ENCODE measurements around the gene RSPH1.

Gene RSPH1

GRCh38 chr21:42512346-42513034 lies 16.5 kb upstream of the RSPH1 start:
- FAIRE-seq, result no peak

- FAIRE-seq, result no peak
Measured at GRCh38 chr21:42509244-42509643, 13.2 kb upstream of the RSPH1 start.

GRCh38 chr21:42508371-42508770 lies 12.3 kb upstream of the RSPH1 start:
- FAIRE-seq, result no peak

DNA sequence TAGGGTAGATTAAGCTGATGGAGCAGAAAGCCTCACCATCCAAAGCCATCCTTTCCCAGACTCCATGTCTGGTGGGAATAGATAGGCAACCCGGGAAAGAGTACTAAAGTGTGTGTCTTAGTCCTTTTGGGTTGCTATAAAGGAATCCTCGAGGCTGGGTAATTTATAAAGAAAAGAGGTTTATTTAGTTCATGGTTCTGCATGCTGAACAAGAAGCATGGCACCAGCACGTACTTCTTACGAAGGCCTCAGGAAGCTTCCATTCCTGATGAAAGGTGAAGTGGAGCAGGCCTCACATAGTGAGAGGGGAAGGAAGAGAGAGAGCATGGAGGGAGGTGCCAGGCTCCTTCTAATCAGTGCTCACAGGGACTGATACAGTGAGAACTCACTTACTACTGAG lies 11.4 kb upstream of the RSPH1 start:
- FAIRE-seq, result no peak

DNA sequence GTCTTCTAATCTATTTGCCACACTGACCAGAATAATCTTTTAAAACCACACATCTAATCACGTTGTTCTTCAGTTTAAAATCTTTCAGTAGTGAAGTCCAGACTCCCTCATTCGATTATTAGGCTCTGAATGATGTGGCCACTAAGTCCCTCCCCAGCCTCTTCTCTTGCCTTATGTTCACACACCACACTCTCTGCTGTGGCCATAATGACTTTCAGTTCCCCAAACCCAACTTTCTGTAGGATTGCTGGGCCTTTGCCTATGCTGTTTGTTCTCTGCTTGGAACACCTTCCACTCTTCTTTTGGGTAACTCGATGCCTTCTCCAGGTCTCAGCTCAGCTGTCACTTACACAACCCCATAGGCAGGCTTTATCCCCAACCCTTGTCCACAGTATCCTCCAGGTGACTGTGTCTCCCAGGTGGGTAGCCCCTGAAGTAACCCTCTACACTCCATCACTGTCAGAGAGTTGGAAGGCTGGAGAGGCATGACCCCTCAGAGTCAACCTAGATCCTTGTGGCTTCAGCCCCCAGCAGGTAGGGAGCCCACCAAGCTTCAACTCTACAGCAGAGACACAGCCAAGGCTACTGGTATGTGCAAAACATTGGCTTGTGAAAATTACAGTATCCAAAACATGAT lies 9.2 kb upstream of the RSPH1 start:
- FAIRE-seq, result no peak

DNA sequence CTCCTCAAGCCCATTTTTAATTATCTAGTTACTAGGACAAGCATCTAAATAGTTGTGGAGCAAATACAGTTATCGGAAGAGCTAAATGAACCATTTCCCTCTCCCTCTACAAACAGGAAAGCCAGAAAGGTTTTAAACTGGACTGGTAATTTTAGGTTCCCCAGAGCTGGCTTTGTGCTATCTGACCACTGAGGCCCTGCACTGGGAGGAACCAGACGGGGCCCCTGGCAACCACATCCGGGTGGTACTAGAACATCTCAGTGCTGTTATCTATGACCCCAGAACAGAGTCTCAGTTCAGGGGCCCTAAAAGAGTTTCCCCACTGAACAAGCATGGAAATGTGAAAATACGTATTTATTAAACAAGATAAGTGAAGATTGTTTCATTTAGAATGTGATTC lies 7.7 kb upstream of the RSPH1 start:
- no peak for FAIRE-seq

GRCh38 chr21:42500736-42501135 lies 4.7 kb upstream of the RSPH1 start:
- no peak for FAIRE-seq

DNA sequence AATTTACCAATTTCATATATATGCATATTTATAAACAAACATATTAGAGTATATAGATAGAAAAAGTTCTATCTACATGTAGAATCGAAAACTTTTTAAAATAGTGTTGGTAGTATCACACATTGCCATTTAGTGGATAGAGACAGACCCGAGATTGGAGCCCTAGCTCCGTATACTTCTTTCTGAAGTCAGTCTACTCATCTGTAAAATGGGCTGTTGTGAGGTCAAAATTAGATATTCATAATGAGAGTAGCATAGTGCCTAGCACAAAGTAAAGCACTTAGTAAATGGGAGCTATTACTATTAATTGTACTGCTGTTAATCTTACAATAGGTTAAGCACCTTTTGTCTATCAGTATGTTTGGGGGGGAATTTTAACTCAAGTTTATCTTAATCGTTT lies 4.2 kb upstream of the RSPH1 start:
- no peak for FAIRE-seq

DNA sequence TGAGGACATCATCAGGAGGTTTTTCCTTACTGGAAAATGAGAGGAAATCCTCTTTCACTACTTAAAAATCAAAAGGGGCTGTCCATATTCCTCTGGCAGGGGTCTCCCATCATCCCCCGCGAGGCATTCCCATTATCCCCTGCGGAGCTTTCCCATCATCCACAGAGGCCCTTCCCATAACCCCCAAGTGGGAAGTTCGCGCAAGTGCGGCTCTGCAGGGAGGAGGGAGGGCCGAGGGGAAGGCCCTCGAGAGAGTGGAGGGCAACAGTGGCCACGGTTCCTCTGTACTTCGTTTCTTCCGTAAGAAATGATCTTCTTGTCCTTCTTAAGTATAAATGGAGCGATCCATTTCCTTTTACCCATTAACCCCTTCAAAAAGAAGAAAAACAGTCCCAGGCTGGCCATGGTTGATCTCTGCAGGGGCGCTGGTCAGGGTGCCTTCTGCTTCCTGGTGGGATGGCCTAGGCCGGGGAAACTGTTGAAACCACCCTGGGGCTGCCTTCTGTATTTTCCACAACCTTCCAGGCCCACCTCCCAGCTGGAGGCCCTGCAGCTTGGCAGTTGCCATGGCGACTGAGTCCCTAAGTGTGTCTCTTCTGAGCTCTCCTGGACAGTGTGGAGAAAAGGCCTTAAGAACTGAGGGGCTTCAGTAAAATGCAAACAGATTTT lies 3.6 kb upstream of the RSPH1 start:
- FAIRE-seq, result no peak

- no peak for FAIRE-seq
Measured at GRCh38 chr21:42498012-42498411, 2.0 kb upstream of the RSPH1 start.

DNA sequence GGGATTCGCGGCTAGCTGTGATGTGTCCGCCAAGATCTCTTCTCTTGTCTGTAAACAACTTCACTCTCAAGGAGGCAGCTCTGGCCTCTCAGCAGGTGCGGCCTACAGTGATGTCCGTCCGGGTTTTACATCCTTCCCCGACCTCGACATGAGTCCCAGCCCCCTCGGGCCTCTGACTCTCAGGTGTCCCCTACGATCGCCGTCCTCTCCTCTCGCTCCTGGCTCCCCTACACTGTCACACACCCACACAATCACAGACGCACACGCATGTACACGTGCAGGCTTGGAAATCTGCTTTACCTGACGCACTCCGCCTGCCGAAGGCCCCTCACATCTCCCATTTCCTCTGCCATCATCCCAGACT lies 797 bp upstream of the RSPH1 start:
- FAIRE-seq, result no peak

DNA sequence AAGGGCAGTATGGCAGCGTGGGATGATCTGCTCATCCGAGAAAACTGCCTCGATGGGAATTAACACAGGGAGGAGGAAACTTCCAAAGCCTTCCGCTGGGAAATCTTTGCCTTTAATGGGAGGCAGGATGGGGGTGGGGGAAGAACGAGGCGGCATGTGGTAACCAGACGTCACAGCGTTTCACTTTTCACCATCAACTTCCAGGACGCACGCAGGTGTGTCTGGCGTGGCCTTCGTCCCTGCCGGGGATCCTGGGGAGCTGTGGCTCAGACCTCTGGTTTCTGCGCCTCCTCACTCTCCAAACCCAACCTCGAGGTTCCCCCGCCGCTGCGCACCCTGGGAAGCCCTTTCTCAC lies 282 bp downstream of the RSPH1 start:
- no peak for FAIRE-seq

DNA sequence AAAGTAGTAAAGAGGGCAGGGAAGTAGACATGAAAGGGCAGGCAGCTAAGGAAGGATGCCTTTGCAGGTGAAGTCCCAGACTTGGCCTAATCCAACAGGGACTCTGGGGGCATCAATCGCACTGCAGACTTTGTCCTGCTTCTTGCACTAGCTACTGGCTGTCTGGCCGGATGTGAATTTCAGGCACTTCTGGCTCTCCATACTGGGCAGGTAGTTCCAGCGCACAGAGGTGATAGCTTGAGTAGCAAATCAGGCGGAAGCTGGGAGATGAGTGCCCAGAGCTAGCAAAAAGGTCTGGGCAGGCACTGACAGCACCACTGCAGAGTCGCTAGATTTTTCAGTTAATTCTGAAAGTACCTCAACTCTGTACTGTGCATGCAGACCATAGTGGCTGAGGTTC lies 997 bp downstream of the RSPH1 start:
- no peak for FAIRE-seq

DNA sequence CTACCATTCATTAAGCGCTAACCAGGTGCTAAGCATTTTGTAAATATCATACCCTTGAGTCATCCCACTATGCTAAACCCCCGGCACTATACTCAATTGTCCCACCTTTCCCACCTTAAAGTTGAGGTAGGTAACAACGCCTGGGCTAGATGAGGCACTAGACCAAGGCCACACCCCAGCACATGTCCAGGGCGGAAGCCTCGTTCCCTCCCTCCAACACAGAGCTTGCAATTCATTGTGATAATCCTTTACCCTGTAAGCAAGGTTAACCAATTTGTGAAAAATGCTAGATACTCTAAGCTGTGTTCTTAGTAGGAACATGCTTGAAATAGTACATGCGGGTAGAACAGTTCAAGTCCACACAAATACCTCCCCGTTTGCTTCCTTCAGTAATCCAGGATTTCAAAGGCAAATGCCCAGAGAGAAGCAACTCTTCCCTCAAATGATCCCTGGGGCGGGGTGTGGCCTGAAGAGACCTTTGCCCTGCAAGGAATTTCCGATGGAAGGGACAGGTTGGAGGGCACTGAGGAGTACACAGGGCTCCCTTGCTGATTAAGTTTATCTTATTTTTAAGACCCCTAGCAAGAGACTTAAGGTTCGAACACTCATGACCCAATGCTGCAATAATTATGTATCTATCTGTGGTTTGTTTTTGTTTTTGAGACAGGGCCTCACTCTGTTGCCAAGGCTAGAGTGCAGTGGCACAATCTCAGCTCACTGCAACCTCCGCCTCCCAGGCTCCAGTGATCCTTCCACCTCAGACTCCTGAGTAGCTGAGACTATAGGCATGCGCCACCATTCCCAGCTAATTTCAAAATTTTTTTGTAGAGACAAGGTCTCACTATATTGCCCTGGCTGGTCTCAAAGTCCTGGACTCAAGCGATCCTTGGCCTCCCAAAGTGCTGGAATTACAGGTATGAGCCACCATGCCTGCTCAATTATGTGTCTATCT lies 2.6 kb downstream of the RSPH1 start:
- no peak for FAIRE-seq

DNA sequence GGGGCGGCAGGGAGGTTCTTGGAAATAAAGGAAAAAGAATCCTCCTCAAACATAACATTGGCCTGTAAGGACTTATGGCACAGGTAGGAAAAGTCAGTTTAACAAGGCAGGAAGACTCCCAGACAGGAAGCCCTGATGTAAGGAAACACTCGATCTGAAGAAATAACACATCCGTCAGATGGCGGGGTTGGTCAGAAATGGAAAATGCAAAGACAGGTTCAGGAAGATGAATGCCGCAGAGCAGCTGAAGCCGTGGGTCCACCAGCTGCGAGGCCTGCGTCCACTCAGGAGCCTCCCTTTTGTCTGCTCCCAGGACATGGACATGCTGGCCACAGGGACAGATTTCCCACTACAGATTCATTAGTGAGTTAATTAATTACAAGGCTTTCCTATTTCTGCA lies 3.8 kb downstream of the RSPH1 start:
- no peak for FAIRE-seq

- no peak for FAIRE-seq
Measured at GRCh38 chr21:42491328-42491727, 4.7 kb downstream of the RSPH1 start.

GRCh38 chr21:42490720-42491119 lies 5.3 kb downstream of the RSPH1 start:
- no peak for FAIRE-seq

GRCh38 chr21:42489991-42490390 lies 6.0 kb downstream of the RSPH1 start:
- no peak for FAIRE-seq

DNA sequence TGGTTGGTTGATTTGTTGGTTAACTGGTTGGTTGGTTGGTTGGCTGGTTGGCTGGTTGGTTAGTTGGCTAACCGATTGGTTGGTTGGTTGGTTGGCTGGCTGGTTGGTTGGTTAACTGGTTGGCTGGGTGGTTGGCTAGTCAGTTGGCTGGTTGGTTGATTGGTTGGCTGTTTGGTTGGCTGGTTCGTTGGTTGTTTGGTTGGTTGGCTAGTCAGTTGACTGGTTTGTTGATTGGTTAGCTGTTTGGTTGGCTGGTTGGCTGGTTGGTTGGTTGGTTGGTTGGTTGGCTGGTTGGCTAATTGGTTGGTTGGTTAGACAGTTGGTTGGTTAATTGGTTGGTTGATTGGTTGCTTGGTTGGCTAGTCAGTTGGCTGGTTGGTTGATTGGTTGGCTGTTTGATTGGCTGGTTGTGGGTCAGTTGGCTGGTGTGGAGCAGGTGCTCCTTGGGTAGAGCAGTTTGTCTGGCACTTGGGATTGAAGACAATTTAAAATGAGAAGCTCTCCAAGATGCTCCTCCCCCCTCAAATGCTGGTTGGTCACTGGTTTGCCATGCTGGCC lies 6.9 kb downstream of the RSPH1 start:
- no peak for FAIRE-seq

DNA sequence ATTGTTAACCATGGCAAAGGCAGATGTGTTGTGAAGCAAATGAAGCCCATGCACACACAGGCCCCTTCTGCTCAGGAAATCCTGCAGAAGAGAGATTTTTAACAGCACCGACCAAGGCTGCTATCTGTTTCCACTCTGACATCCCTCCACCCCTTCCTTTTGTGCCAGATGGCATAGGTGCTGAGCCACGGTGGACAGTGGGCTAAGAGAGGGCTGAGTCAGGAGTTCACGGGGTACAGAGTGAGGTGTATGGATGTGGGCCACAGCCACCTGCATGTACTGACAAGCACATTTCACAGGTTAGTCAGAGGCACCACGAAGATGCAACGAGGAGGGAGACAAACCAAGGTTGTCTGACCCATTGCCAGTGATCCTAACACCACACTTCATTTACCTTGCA lies 9.5 kb downstream of the RSPH1 start:
- FAIRE-seq, result no peak

GRCh38 chr21:42486072-42486471 lies 10.0 kb downstream of the RSPH1 start:
- FAIRE-seq, result peak; percentile 66

DNA sequence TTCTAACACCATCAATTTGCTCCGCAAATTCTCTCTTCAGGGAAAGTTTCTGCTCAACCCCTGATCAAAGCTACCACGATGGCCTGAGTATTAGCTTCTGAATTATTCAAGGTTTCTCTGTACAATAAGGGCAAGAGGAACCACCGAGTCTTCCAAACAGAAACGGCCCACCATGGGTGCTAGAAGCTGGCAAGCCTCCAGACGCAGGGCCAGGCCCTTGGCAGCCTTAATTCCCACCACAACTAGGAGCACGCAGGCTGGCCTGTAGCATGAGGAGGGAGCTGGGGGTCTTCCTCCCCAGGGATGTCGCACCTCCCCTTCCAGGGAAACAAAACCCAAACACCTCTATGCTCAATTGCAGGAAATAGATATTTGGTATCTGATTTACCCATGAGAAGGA lies 11.1 kb downstream of the RSPH1 start:
- FAIRE-seq, result no peak

DNA sequence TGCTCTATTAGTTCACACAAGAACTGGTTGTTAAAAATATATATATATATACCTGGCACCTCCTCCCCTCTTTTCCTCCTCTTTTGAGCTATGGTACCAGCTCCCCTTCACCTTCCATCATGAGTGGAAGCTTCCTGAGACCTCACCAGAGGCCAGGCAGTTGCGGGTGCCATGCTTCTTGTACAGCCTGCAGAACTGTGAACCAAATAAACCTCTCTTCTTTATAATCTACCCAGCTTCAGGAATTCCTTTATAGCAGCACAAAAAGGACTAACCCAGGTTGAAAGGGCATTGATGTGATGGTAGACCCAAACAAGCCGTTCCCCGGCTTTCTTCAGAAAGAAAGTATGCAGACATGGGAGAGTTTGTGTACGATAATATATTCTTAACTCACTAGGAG lies 14.9 kb downstream of the RSPH1 start:
- FAIRE-seq, result no peak

Measured in islet of Langerhans (tissue), 1 donor.